ENCODE data around the gene KCTD18. TPM values are rescaled to one million over a fixed set of nuclear protein-coding genes. Genes with fewer than 3 reads are reported as not detected.

KCTD18 gene
- total and polyA plus RNA-seq, 10 of the 15 experiments (the other 5 are each of a cell fraction or from before 2014, with no cell fraction given): 1.4 to 16.9 (median 12.5) TPM

- no peak for TF ChIP-seq SKIL (IDR thresholded peaks at IDR 0.05; ENCODE audit: low read depth, poor library complexity, severe bottlenecking)
- 0 out of 2 replicates have a peak, but pooled peaks have one; percentile 36 for TF ChIP-seq RCOR1 (conservative IDR thresholded peaks at IDR 0.05; ENCODE audit: low read depth, low read length)
- TF ChIP-seq ZNF384 (IDR thresholded peaks at IDR 0.05; ENCODE audit: borderline replicate concordance, low read depth, low read length): no peak
- peak; percentile 31; the same call in 1 of the 2 replicates for TF ChIP-seq NBN (IDR thresholded peaks at IDR 0.05)
- peak; percentile 85; the same call in 1 of the 2 replicates for TF ChIP-seq RB1 (IDR thresholded peaks at IDR 0.05; ENCODE audit: borderline replicate concordance)
- TF ChIP-seq HCFC1 (IDR thresholded peaks at IDR 0.05; ENCODE audit: low read length): peak; percentile 46; the same call in 1 of the 2 replicates
- TF ChIP-seq MTA2 (IDR thresholded peaks at IDR 0.05; ENCODE audit: low read depth): peak; percentile 50; the same call in 1 of the 2 replicates
- TF ChIP-seq YY1 (IDR thresholded peaks at IDR 0.05; ENCODE audit: low read depth, low read length): peak; percentile 60; the same call in 1 of the 2 replicates
- peak; percentile 55; the same call in 1 of the 2 replicates for TF ChIP-seq NR2C1 (IDR thresholded peaks at IDR 0.05)
- TF ChIP-seq NFXL1 (IDR thresholded peaks at IDR 0.05; ENCODE audit: borderline replicate concordance): 0 out of 2 replicates have a peak, but pooled peaks have one; percentile 44
- TF ChIP-seq MEF2A (IDR thresholded peaks at IDR 0.05; ENCODE audit: insufficient read depth, low read depth, low read length): no peak
- TF ChIP-seq GATAD2B (conservative IDR thresholded peaks at IDR 0.05; ENCODE audit: low read depth): peak; percentile 99
- peak; percentile 76; the same call in 1 of the 2 replicates for TF ChIP-seq TCF3 (IDR thresholded peaks at IDR 0.05; ENCODE audit: borderline replicate concordance, insufficient read depth, low read depth, low read length)
- TF ChIP-seq FOXK2 (IDR thresholded peaks at IDR 0.05): no peak
- TF ChIP-seq DPF2 (IDR thresholded peaks at IDR 0.05): peak; percentile 85
- no peak for TF ChIP-seq ATF3 (IDR thresholded peaks at IDR 0.05; ENCODE audit: borderline replicate concordance, extremely low read depth, low read depth, low read length)
- peak; percentile 16 to 31; a peak in 1 of 4 replicates for TF ChIP-seq IKZF2 (IDR thresholded peaks at IDR 0.05)
- TF ChIP-seq CEBPB (IDR thresholded peaks at IDR 0.05; ENCODE audit: borderline replicate concordance in 1 of 2, low read depth in 2 of 2, low read length in 2 of 2): no peak
- TF ChIP-seq MYB (IDR thresholded peaks at IDR 0.05; ENCODE audit: borderline replicate concordance, low read depth, low read length): no peak
- no peak for TF ChIP-seq HDAC2 (IDR thresholded peaks at IDR 0.05)
- TF ChIP-seq NKRF (conservative IDR thresholded peaks at IDR 0.05): peak; percentile 88
These were observed at the start of gene KCTD18 (continued) for GRCh38 chr2:200509612-200510433.
